ENCODE data around the gene ZBTB40.
A peak's percentile ranks its signal among the peaks of the same experiment; 100 is the strongest.

Gene ZBTB40

GRCh38 chr1:22418933-22419382 is 32.7 kb upstream of the ZBTB40 start:
- H3K4me3 ChIP-seq (ENCODE audit: low read length) = no peak overlapping the region
- H3K79me2 ChIP-seq (ENCODE audit: low read length) = no peaks in the 10 kb centered on the region
- H3K4me1 ChIP-seq (ENCODE audit: low read length) = peaks cover 9% of the 10 kb centered on the region
- H3K27ac ChIP-seq (ENCODE audit: low read length) = no peak overlapping the region
- TF ChIP-seq EZH2phosphoT487 (IDR thresholded peaks at IDR 0.05; ENCODE audit: low read depth) (no peak), CTCF (IDR thresholded peaks at IDR 0.05; ENCODE audit: low read depth, low read length) (no peak)
- no peaks in the 10 kb centered on the region for H3K36me3 ChIP-seq (replicated peaks; ENCODE audit: low read depth, low read length)
- no peaks in the 10 kb centered on the region for H3K9me3 ChIP-seq (ENCODE audit: insufficient read depth, low read length)
- no peak overlapping the region for H3K9ac ChIP-seq (ENCODE audit: low read length)
- peaks cover 18% of the 10 kb centered on the region for H3K27me3 ChIP-seq (ENCODE audit: low read depth, low read length)
- H4K20me1 ChIP-seq (ENCODE audit: insufficient read depth, low read length) = no peaks in the 10 kb centered on the region
- no peak overlapping the region for H2AFZ ChIP-seq (ENCODE audit: low read depth, low read length)
- peak overlapping the region; percentile 17; the same call in 1 of the 2 replicates for H3K4me2 ChIP-seq (ENCODE audit: low read length)

- Histone ChIP-seq H2AFZ (ENCODE audit: low read depth, low read length) (no peak overlapping the region), H3K27me3 (ENCODE audit: low read depth, low read length) (peaks cover 18% of the 10 kb centered on the region), H3K27ac (ENCODE audit: low read length) (no peak overlapping the region), H3K36me3 (replicated peaks; ENCODE audit: low read depth, low read length) (no peaks in the 10 kb centered on the region), H3K9ac (ENCODE audit: low read length) (no peak overlapping the region), H3K4me2 (ENCODE audit: low read length) (peak overlapping the region; percentile 37), H3K4me3 (ENCODE audit: low read length) (no peak overlapping the region), H3K4me1 (ENCODE audit: low read length) (peaks cover 9% of the 10 kb centered on the region), H3K79me2 (ENCODE audit: low read length) (no peaks in the 10 kb centered on the region), H4K20me1 (ENCODE audit: insufficient read depth, low read length) (no peaks in the 10 kb centered on the region), H3K9me3 (ENCODE audit: insufficient read depth, low read length) (no peaks in the 10 kb centered on the region)
- TF ChIP-seq CTCF (IDR thresholded peaks at IDR 0.05; ENCODE audit: low read depth, low read length) = peak; percentile 73
- no peak for TF ChIP-seq EZH2phosphoT487 (IDR thresholded peaks at IDR 0.05; ENCODE audit: low read depth)
Measured at GRCh38 chr1:22420455-22421053, 31.1 kb upstream of the ZBTB40 start.

GRCh38 chr1:22426781-22427180 is 24.9 kb upstream of the ZBTB40 start:
- Histone ChIP-seq H3K27ac (ENCODE audit: low read length) (no peak overlapping the region), H3K4me3 (ENCODE audit: low read length) (no peak overlapping the region), H3K4me1 (ENCODE audit: low read length) (peaks cover 4% of the 10 kb centered on the region), H3K9ac (ENCODE audit: low read length) (no peak overlapping the region), H3K79me2 (ENCODE audit: low read length) (no peaks in the 10 kb centered on the region), H2AFZ (ENCODE audit: low read depth, low read length) (no peak overlapping the region), H3K27me3 (ENCODE audit: low read depth, low read length) (no peaks in the 10 kb centered on the region), H3K4me2 (ENCODE audit: low read length) (no peak overlapping the region), H3K9me3 (ENCODE audit: insufficient read depth, low read length) (no peaks in the 10 kb centered on the region), H3K36me3 (replicated peaks; ENCODE audit: low read depth, low read length) (no peaks in the 10 kb centered on the region), H4K20me1 (ENCODE audit: insufficient read depth, low read length) (no peaks in the 10 kb centered on the region)
- TF ChIP-seq CTCF (IDR thresholded peaks at IDR 0.05; ENCODE audit: low read depth, low read length) (no peak), EZH2phosphoT487 (IDR thresholded peaks at IDR 0.05; ENCODE audit: low read depth) (no peak)

- Histone ChIP-seq H3K79me2 (ENCODE audit: low read length) (no peaks in the 10 kb centered on the region), H3K4me2 (ENCODE audit: low read length) (peak overlapping the region; percentile 56), H3K36me3 (replicated peaks; ENCODE audit: low read depth, low read length) (no peaks in the 10 kb centered on the region), H4K20me1 (ENCODE audit: insufficient read depth, low read length) (no peaks in the 10 kb centered on the region), H2AFZ (ENCODE audit: low read depth, low read length) (peak overlapping the region; percentile 71), H3K27me3 (ENCODE audit: low read depth, low read length) (no peaks in the 10 kb centered on the region), H3K9ac (ENCODE audit: low read length) (no peak overlapping the region), H3K4me1 (ENCODE audit: low read length) (peaks cover 10% of the 10 kb centered on the region), H3K4me3 (ENCODE audit: low read length) (peak overlapping the region; percentile 61), H3K9me3 (ENCODE audit: insufficient read depth, low read length) (no peaks in the 10 kb centered on the region), H3K27ac (ENCODE audit: low read length) (no peak overlapping the region)
- no peak for TF ChIP-seq EZH2phosphoT487 (IDR thresholded peaks at IDR 0.05; ENCODE audit: low read depth)
- TF ChIP-seq CTCF (IDR thresholded peaks at IDR 0.05; ENCODE audit: low read depth, low read length) = no peak
Measured at GRCh38 chr1:22428672-22429071, 23.0 kb upstream of the ZBTB40 start.

Measured in OCI-LY3 (cell line).